Transverse colon (tissue), 3 donors: ENCODE measurements around the gene DNAI1.

Experiments
- EP300 ChIP-seq: sonication (generic); formaldehyde crosslinking; IDR thresholded peaks from one replicate; pipeline ENCODE4 v1.6.1; 2017; ENCODE audit warnings: antibody characterized with exemption, low read depth
- TF ChIP-seq, protein P1 (sequence below), 5 experiments: fragments of 200-600 bp in 3 of 5; fragments of 450-650 bp in 2 of 5; sonication (generic) in 3 of 5; IDR thresholded peaks; 1 replicate in 2 of 5; 2 replicates in 3 of 5; pipeline ENCODE4 v1.5.1; 2016 to 2017; ENCODE audit warnings: antibody characterized with exemption in 5 of 5, inconsistent platforms in 3 of 5, mild to moderate bottlenecking in 2 of 5, moderate library complexity in 1 of 5

DNA sequence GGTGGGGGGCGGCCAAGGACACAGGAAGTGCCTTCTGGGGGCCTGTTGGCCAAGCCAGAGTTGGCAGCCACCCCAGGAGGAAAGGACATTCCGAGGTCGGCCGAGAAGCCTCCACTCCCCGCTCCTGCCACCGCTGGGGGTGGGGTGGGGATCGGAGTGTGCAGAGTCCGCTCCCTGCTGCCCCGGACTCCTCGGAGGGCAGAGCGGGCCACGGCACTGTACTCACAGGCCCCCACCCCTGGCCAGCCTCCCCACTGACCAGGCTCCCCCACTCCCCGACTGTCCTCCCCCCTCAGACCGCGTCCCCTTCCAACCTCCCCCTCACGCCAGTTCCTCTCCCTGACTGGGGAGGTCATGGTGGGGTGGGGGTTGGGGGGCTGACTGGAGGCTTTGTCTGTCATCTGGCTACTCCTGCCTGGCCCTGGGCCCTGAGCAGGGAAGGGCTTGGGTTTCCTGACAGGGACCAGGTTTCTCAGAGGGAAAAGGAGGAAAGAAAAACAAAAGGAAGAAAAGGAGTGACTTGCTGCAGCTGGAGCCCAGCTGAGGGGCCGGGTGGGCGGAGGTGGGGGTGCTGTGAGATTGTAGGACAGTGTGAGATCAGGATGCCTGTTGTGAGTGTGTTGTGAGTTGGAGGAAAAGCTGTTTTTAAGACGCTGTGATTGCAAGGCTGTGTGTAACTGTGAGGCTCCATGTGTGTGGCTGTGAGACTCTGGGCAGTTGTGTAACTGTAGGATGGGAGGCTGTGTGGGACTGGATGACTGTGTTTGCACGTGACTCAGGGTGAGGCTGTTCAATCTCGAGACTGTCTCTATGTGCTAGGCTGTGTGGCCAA lies 101.2 kb downstream of the DNAI1 start:
- TF ChIP-seq, protein P1, sequence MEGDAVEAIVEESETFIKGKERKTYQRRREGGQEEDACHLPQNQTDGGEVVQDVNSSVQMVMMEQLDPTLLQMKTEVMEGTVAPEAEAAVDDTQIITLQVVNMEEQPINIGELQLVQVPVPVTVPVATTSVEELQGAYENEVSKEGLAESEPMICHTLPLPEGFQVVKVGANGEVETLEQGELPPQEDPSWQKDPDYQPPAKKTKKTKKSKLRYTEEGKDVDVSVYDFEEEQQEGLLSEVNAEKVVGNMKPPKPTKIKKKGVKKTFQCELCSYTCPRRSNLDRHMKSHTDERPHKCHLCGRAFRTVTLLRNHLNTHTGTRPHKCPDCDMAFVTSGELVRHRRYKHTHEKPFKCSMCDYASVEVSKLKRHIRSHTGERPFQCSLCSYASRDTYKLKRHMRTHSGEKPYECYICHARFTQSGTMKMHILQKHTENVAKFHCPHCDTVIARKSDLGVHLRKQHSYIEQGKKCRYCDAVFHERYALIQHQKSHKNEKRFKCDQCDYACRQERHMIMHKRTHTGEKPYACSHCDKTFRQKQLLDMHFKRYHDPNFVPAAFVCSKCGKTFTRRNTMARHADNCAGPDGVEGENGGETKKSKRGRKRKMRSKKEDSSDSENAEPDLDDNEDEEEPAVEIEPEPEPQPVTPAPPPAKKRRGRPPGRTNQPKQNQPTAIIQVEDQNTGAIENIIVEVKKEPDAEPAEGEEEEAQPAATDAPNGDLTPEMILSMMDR (IDR thresholded peaks at IDR 0.05) = no peak
- TF ChIP-seq EP300 = no peak
